Measurements from ENCODE around the gene FADS2.

FADS2 gene

DNA sequence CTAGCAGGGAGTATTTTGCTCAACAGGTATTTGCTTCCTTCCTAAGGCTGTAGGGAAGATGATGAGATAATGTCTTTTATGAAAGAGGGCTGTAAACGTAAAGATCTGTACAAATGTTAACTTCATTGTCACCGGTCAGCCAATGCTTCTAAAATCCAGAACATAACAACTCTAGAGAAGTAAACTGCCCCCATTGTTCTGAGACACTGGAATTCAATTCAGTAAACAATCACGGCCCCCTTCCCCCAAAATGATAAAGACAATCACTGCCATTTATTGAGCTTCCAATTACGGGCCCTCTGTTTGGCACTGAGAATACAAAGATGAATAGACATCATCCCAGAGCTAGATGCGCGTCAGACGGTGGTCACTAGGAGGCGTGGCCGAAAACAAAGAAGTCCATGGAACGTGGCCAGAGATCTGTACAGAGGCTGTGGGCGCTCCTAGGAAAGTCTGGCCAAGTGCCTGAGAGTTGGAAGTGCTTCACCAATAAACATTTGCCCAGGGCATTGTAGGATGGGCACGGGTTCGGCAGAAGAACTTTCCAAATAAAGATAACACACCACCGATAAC lies 36.3 kb upstream of the FADS2 start:
- TF ChIP-seq GATA2 (IDR thresholded peaks at IDR 0.05; ENCODE audit: low read depth, low read length) (0 out of 2 replicates have a peak, but pooled peaks have one; percentile 7), GATA3 (IDR thresholded peaks at IDR 0.05; ENCODE audit: low read depth, low read length) (no peak)

DNA sequence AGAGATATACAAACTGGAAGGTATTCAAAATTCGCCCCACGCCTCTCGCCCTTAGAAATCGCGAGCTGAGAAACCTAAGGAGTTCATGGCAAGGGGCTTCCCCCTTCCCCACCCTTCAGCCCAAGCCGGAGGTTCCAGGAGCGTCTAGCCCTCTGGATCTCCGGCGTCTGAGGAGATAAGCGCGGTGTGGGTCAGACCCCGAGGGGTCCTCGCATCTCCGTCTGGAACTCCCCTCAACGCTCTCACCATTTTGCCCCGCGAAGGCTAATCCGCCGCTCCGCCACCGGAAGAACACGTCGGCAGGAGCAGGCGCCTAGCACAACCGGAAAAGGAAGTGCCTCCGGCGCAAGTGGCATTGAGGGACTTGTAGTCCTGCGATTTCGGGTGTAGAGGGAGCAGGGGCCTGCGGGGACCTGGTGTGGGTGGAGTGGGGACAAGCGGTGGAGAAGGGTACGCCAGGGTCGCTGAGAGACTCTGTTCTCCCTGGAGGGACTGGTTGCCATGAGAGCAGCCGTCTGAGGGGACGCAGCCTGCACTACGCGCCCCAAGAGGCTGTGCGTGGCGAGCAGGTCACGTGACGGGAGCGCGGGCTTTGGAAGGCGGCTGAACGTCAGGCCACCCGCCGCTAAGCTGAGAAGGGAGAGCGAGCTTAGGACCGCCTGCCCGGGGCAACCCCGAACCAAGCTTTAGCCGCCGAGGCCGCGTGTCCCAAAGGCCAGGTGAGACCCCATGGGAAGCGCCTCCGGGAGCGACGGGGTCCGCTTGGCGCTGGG lies 35.6 kb upstream of the FADS2 start, which contains the start of the genes FEN1 and TMEM258:
Gene FEN1 (plus strand): TSS at position 602 of the 773 bp plus-strand sequence. CDS start 2,451 bp downstream, outside the sequence.
Gene TMEM258 (minus strand): TSS at position 290 of the 773 bp plus-strand sequence. CDS start 41 bp downstream, at position 249.
- TF ChIP-seq GATA2 (IDR thresholded peaks at IDR 0.05; ENCODE audit: low read depth, low read length), result no peak
- no peak for TF ChIP-seq GATA3 (IDR thresholded peaks at IDR 0.05; ENCODE audit: low read depth, low read length)

DNA sequence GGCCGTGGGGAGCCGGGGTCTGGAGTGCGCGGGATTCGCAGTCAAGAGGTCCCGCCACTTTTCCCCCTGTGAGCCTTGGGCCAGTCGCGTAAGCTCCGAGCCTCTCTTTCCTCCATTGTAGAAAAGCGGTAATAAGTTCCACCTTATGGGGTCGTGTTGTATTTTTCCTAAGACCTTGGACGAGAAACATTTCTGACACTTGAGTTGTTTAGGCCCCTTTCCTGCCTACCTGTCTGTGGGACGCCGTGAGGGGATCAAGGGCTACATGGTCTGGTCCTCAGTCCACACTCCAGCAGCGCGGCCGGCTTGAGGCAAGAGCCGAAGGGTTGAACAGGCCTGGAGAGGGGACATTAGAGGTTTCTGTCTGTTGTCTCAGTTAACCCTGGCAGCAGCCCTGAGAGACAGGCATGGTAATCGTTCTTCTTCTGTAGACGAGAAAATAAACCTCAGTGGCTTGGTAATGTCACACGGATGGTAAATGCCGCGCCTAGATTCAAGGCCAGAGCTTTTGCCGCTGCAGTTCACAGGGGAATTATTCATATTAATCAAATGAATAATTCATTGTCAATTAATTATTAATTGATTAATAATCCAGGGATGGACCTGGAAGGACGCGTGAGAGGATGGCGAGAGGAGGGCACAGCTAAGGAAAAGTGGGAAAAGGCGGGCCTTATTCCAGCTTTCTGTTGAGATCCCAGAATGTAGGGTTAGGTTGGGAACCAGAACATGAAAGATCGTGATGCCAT lies 34.8 kb upstream of the FADS2 start:
- TF ChIP-seq GATA3 (IDR thresholded peaks at IDR 0.05; ENCODE audit: low read depth, low read length) (no peak), GATA2 (IDR thresholded peaks at IDR 0.05; ENCODE audit: low read depth, low read length) (no peak)

DNA sequence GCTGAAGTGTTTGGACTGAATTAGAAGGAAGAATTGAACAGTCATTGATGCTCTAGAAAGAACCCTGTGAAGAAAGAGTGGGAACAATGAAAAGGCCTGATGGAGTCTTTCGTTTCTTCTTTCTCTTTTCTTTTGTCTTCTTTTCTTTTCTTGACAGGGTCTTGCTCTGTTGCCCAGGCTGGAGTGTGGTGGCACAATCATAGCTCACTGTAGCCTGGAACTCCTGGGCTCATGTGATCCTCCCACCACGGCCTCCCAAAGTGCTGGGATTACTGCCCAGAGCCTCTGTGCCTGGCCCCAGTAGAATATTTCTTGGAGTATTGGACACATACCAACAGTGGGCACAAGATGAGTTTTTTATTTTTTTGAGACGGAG lies 34.3 kb upstream of the FADS2 start:
- TF ChIP-seq GATA3 (IDR thresholded peaks at IDR 0.05; ENCODE audit: low read depth, low read length) (no peak), GATA2 (IDR thresholded peaks at IDR 0.05; ENCODE audit: low read depth, low read length) (no peak)

DNA sequence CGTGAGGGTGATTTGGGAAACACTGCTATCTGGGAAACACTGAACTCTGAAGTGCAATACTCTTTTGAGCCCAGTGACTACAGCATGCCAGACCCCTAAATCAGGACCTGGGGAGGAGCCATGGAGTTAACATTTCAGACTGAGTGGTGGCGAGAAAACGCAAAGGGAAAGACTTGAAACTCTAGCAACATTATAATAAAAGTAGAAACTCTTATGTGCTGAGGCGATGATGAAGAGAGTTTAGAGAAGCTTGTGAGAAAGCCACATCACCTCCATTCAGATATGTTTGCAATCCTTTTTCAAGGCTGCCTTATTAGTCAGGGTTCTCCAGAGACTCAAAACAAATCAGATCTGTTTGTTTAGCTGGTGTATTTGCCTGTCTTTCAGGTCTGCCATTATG lies 33.5 kb upstream of the FADS2 start:
- TF ChIP-seq GATA3 (IDR thresholded peaks at IDR 0.05; ENCODE audit: low read depth, low read length) (no peak), GATA2 (IDR thresholded peaks at IDR 0.05; ENCODE audit: low read depth, low read length) (no peak)

DNA sequence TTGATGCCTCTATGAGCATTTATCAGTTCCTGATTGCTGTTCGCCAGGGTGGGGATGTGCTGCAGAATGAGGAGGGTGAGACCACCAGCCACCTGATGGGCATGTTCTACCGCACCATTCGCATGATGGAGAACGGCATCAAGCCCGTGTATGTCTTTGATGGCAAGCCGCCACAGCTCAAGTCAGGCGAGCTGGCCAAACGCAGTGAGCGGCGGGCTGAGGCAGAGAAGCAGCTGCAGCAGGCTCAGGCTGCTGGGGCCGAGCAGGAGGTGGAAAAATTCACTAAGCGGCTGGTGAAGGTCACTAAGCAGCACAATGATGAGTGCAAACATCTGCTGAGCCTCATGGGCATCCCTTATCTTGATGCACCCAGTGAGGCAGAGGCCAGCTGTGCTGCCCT lies 32.6 kb upstream of the FADS2 start:
- no peak for TF ChIP-seq GATA3 (IDR thresholded peaks at IDR 0.05; ENCODE audit: low read depth, low read length)
- TF ChIP-seq GATA2 (IDR thresholded peaks at IDR 0.05; ENCODE audit: low read depth, low read length), result no peak

DNA sequence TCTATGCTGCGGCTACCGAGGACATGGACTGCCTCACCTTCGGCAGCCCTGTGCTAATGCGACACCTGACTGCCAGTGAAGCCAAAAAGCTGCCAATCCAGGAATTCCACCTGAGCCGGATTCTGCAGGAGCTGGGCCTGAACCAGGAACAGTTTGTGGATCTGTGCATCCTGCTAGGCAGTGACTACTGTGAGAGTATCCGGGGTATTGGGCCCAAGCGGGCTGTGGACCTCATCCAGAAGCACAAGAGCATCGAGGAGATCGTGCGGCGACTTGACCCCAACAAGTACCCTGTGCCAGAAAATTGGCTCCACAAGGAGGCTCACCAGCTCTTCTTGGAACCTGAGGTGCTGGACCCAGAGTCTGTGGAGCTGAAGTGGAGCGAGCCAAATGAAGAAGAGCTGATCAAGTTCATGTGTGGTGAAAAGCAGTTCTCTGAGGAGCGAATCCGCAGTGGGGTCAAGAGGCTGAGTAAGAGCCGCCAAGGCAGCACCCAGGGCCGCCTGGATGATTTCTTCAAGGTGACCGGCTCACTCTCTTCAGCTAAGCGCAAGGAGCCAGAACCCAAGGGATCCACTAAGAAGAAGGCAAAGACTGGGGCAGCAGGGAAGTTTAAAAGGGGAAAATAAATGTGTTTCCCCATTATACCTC lies 32.1 kb upstream of the FADS2 start:
- TF ChIP-seq GATA2 (IDR thresholded peaks at IDR 0.05; ENCODE audit: low read depth, low read length), result no peak
- TF ChIP-seq GATA3 (IDR thresholded peaks at IDR 0.05; ENCODE audit: low read depth, low read length), result no peak

DNA sequence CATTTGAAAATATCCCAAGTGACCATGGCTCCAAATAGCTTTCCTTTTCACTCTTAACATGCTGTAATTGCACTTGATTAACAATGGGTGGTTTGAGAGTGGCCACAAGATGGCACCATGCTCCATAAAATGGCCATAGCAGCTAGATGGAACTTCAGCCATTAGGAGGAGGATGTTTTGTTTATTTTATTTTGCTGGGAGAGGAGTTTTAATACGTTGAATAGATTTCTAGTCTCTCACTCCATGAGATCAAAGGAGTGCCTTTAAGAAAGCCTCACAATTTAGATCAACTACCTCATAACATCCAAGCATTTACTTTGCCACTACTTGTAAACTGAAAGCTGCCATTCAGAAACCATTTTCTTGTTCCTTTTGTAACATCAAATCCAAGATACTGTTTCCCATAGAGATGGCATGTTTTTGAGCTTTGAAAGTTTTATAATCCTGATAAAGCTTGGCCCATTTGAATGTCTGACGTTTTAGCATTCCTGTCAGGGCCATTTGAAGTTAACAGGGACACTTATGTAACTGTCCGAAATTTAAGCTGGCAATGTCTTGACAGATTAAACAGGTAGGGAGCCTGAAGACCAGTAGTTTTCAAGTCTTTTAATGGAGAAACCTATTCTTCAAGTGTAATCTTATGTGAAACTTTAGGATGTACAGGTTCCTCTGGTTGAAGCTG lies 30.7 kb upstream of the FADS2 start:
- TF ChIP-seq GATA3 (IDR thresholded peaks at IDR 0.05; ENCODE audit: low read depth, low read length) (no peak), GATA2 (IDR thresholded peaks at IDR 0.05; ENCODE audit: low read depth, low read length) (no peak)

DNA sequence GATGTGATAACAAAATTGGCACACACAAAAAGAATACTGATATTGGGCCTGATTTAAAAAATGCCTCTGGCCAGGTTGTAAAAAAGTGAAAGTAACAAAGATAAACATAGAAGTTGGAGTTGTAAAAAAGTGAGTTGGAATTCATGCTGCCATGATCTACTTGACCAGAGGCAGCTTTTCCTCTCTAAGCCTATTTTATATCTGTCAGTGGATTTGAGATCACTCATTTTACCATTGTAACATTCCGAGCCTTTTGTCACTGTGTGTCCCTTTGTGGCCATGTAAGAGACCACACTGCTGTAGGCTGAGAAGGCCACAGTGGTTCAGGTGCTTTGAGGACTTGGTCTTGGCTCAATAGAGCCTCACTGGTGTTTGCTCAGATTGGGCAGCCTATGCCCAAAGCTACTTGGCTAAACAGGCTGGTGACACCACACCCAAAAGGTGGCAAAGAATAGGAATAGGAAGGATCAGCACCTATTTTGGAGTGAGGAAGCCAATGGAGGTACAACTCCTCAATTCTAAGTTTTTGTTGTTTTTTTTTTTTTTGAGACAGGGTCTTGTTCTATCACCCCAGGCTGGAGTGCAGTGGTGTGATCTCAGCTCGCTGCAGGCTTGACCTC lies 28.3 kb upstream of the FADS2 start:
- no peak for TF ChIP-seq GATA2 (IDR thresholded peaks at IDR 0.05; ENCODE audit: low read depth, low read length)
- TF ChIP-seq GATA3 (IDR thresholded peaks at IDR 0.05; ENCODE audit: low read depth, low read length), result no peak

DNA sequence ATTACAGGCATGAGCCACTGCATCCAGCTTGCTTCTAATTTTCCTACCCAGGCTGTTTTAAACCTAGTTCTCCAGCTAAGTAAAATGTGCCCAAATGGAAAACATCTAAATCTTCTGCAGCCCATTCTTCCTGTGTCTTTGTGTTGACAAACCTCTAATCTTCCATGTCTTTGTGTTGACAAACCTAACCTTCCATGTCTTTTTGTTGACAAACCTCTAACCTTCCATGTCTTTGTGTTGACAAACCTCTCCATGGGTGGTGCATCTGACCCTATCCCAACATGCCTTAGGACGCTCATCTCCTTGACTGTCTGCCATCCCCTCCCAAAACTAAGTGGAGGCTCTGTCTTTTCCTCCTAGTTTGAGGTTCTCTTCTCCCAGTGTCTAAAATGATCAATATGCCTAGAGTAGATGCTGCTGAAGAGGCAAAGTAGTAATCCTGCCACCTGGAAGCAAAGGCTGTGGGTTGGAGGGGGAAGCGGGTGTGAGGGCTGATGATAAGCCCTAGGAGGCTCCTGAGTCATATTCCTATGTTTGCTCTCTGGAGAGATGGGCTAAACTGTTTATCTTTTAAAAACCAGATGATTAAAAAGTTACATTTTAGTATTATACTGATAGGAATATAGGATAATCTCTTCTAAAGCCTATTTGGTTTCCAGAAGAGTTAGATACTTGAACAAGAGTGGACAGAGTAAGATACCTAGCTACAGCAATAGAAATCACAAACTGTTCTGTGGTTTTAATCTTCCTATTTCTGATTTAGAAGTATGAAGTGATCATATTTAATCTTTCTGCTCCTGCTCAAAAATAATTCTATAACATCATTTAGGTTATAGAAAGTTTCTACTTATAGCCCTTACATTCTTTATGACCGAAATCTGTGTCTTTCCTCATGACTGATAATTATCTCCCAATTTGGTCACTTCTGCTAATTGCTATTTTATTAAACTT lies 27.5 kb upstream of the FADS2 start:
- TF ChIP-seq GATA2 (IDR thresholded peaks at IDR 0.05; ENCODE audit: low read depth, low read length) (no peak), GATA3 (IDR thresholded peaks at IDR 0.05; ENCODE audit: low read depth, low read length) (no peak)

DNA sequence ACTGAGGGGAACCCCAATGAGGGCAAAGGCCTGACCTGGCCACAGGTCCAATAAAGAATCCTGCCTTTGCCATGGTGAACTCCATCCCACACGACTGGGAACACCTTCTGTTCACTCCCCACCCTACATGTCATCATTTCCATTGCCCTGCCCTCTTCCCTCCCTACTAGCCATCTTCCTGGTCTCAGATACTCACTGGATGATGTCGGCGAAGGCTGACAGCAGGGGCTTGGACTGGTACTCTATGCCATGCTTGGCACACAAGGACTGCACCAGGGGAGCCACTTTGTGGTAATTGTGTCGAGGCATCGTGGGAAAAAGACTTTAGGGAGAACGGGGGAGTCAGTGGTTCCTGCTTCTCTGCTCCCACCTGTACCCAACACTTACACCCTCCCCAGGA lies 25.5 kb upstream of the FADS2 start:
- TF ChIP-seq GATA3 (IDR thresholded peaks at IDR 0.05; ENCODE audit: low read depth, low read length) (no peak), GATA2 (IDR thresholded peaks at IDR 0.05; ENCODE audit: low read depth, low read length) (no peak)
